ENCODE data around the gene BACH2. TPM values are rescaled to one million over a fixed set of nuclear protein-coding genes. Genes with fewer than 3 reads are reported as not detected.

The BACH2 gene
- total RNA-seq, 4 donors from 2014 or later, result 8.5 to 20.0 (median 13.3) TPM

DNA sequence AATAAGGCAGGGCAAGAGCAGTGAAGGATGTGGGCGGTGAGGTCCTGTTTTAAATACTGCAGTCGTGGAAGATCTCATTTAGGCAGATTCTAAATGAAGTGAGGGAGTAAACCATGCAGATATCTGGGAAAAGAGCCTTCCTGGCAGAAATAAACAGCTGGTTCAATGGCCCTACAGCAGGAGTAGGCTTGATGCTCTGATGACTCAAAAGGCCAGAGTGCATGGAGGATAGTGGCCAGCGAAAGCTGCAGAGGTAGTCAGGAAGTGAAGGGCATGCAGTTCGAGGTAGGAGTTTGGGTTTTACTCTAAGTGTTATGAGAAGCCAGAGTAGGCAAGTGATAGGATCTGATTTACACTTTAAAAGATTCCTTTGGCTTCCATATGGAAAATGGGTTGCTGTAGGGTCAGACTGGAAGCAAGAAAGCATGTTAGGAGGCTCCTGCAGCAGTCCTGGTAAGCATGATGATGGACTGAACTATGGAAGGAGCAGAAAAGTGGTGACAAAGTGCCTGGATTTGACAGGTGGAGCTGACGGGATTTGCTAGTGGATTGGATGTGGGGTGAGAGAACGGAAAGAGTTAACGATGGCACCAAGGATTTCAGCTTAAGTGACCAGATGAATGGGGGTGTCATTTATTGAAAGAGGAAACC lies 252.3 kb downstream of the BACH2 start:
- Histone ChIP-seq H3K4me3 (no peak overlapping the region), H3K27ac (no peak overlapping the region), H3K27me3 (no peaks in the 10 kb centered on the region), H3K36me3 (no peaks in the 10 kb centered on the region), H3K9me3 (no peaks in the 10 kb centered on the region), H3K4me1 (no peaks in the 10 kb centered on the region)
- TF ChIP-seq CTCF (IDR thresholded peaks at IDR 0.05) (no peak), POLR2AphosphoS5 (IDR thresholded peaks at IDR 0.05) (no peak), EP300 (IDR thresholded peaks at IDR 0.05) (no peak), POLR2A (IDR thresholded peaks at IDR 0.05) (no peak)
- 88% methylated on average over 7 of the region's 7 CpGs for WGBS
- DNase-seq (ENCODE audit: low spot score in 2 of 2), result no peak

GRCh38 chr6:90040931-90041330 lies 255.7 kb downstream of the BACH2 start:
- WGBS, result 84% methylated on average over 4 of the region's 4 CpGs
- TF ChIP-seq EP300 (IDR thresholded peaks at IDR 0.05) (no peak), POLR2AphosphoS5 (IDR thresholded peaks at IDR 0.05) (no peak), CTCF (IDR thresholded peaks at IDR 0.05) (no peak)
- Histone ChIP-seq H3K36me3 (no peaks in the 10 kb centered on the region), H3K4me1 (no peaks in the 10 kb centered on the region), H3K4me3 (no peak overlapping the region), H3K27me3 (no peaks in the 10 kb centered on the region), H3K27ac (no peak overlapping the region), H3K9me3 (no peaks in the 10 kb centered on the region)
- no peak for DNase-seq (ENCODE audit: low spot score in 2 of 2)

DNA sequence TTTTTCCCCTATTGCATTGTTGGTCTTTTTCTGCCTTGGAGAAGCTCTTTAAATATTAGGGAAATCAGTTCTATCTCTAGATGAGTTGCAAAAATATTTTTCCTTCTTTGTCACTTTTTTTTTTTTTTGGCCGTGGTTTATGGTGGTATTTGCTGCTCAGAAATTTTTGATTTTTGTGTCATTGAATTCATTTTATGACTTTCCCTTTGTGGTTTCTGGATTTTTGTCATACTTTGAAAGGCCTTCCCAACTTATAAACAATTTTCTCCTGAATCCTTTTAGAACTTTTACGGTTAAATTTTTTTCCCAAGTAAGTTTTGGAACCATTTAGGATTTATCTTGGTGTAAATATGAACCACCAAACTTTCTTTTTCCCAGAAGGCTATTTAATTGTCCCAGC lies 256.7 kb downstream of the BACH2 start:
- H3K27ac ChIP-seq, result no peak overlapping the region
- no peaks in the 10 kb centered on the region for H3K9me3 ChIP-seq
- H3K36me3 ChIP-seq, result no peaks in the 10 kb centered on the region
- TF ChIP-seq POLR2A (IDR thresholded peaks at IDR 0.05) (no peak), EP300 (IDR thresholded peaks at IDR 0.05) (no peak), CTCF (IDR thresholded peaks at IDR 0.05) (no peak), POLR2AphosphoS5 (IDR thresholded peaks at IDR 0.05) (no peak)
- 66% methylated on average over 2 of the region's 2 CpGs for WGBS
- no peaks in the 10 kb centered on the region for H3K4me1 ChIP-seq
- no peak for DNase-seq (ENCODE audit: low spot score in 2 of 2)
- no peaks in the 10 kb centered on the region for H3K27me3 ChIP-seq
- H3K4me3 ChIP-seq, result no peak overlapping the region

GRCh38 chr6:90038961-90039653 lies 257.5 kb downstream of the BACH2 start:
- Histone ChIP-seq H3K27ac (no peak overlapping the region), H3K9me3 (no peaks in the 10 kb centered on the region), H3K4me1 (no peaks in the 10 kb centered on the region), H3K4me3 (no peak overlapping the region), H3K36me3 (no peaks in the 10 kb centered on the region), H3K27me3 (no peaks in the 10 kb centered on the region)
- no peak for DNase-seq (ENCODE audit: low spot score in 2 of 2)
- no peak for TF ChIP-seq CTCF (IDR thresholded peaks at IDR 0.05)
- TF ChIP-seq EP300 (IDR thresholded peaks at IDR 0.05), result no peak
- no peak for TF ChIP-seq POLR2AphosphoS5 (IDR thresholded peaks at IDR 0.05)
- TF ChIP-seq POLR2A (IDR thresholded peaks at IDR 0.05), result no peak
- 97% methylated on average over 18 of the region's 18 CpGs for WGBS

GRCh38 chr6:90036963-90037362 lies 259.7 kb downstream of the BACH2 start:
- H3K9me3 ChIP-seq, result no peaks in the 10 kb centered on the region
- no peak for DNase-seq (ENCODE audit: low spot score in 2 of 2)
- TF ChIP-seq EP300 (IDR thresholded peaks at IDR 0.05) (no peak), POLR2A (IDR thresholded peaks at IDR 0.05) (no peak), POLR2AphosphoS5 (IDR thresholded peaks at IDR 0.05) (no peak), CTCF (IDR thresholded peaks at IDR 0.05) (no peak)
- H3K36me3 ChIP-seq, result no peaks in the 10 kb centered on the region
- H3K4me3 ChIP-seq, result no peak overlapping the region
- H3K4me1 ChIP-seq, result no peaks in the 10 kb centered on the region
- WGBS, result 81% methylated on average over 3 of the region's 3 CpGs
- H3K27me3 ChIP-seq, result no peaks in the 10 kb centered on the region
- no peak overlapping the region for H3K27ac ChIP-seq
